HEK293 (cell line): ENCODE measurements around the gene RBMS3.

Source experiments
- CTCF ChIA-PET: fragments of 350-600 bp; formaldehyde crosslinking; extraction: SDS; loops from one replicate; lab custom pipeline; 2021; ENCODE audit warnings: antibody characterized with exemption; lab: Yijun Ruan, JAX
- POLR2A ChIA-PET: fragments of 300-600 bp; formaldehyde crosslinking; extraction: SDS; loops from one replicate; lab custom pipeline; 2020; ENCODE audit warnings: antibody characterized with exemption, inconsistent platforms; lab: Yijun Ruan, JAX
- H3K27ac ChIP-seq: fragments of 200-500 bp; sonication (Bioruptor generic); 2 replicates; pipeline ENCODE4 v1.5.1; 2014; ENCODE audit warnings: low read depth, low read length, control low read depth, inconsistent platforms; ENCODE audit errors: extremely low read depth
- H3K36me3 ChIP-seq, 2 experiments: fragments of 200-500 bp in 1 of 2; sonication (Bioruptor generic) in 1 of 2; 1 replicate in 1 of 2; 2 replicates in 1 of 2; pipeline ENCODE4 v1.5.1; 2014 to 2017; ENCODE audit warnings: inconsistent platforms in 2 of 2, low read length in 2 of 2; ENCODE audit not compliant: control insufficient read depth in 2 of 2, insufficient read depth in 1 of 2
- H3K4me1 ChIP-seq: fragments of 200-500 bp; sonication (Bioruptor generic); 2 replicates; pipeline ENCODE4 v1.5.1; 2014; ENCODE audit warnings: mild to moderate bottlenecking, low read length, inconsistent platforms; ENCODE audit not compliant: control insufficient read depth, insufficient read depth
- H3K4me3 ChIP-seq: 2 replicates; pipeline ENCODE4 v1.5.1; 2011; ENCODE audit warnings: low read depth, mild to moderate bottlenecking, control low read depth, low read length, moderate library complexity
- H3K9me3 ChIP-seq: fragments of 200-500 bp; sonication (Bioruptor generic); 2 replicates; pipeline ENCODE4 v1.5.1; 2014; ENCODE audit warnings: low read depth, low read length, inconsistent platforms; ENCODE audit not compliant: control insufficient read depth, insufficient read depth
- AEBP2 ChIP-seq: fragments of 450-650 bp; formaldehyde crosslinking; IDR thresholded peaks from 2 replicates; pipeline ENCODE4 v1.5.1; 2016; ENCODE audit warnings: missing biosample characterization, missing genetic modification characterization, borderline replicate concordance
- GLIS2 ChIP-seq: fragments of 450-650 bp; formaldehyde crosslinking; IDR thresholded peaks from 2 replicates; pipeline ENCODE4 v1.5.1; 2016; ENCODE audit warnings: missing biosample characterization, missing genetic modification characterization
- KLF1 ChIP-seq: fragments of 450-650 bp; formaldehyde crosslinking; IDR thresholded peaks from 2 replicates; pipeline ENCODE4 v1.5.1; 2016; ENCODE audit warnings: missing biosample characterization, missing genetic modification characterization
- KLF17 ChIP-seq: fragments of 450-650 bp; formaldehyde crosslinking; IDR thresholded peaks from 2 replicates; pipeline ENCODE4 v1.5.1; 2016; ENCODE audit warnings: missing biosample characterization, missing genetic modification characterization
- KLF7 ChIP-seq: fragments of 450-650 bp; formaldehyde crosslinking; IDR thresholded peaks from 2 replicates; pipeline ENCODE4 v1.5.1; 2016; ENCODE audit warnings: missing biosample characterization, missing genetic modification characterization, borderline replicate concordance
- OSR2 ChIP-seq: fragments of 450-650 bp; formaldehyde crosslinking; IDR thresholded peaks from 2 replicates; pipeline ENCODE4 v1.5.1; 2016; ENCODE audit warnings: missing biosample characterization, missing genetic modification characterization
- PATZ1 ChIP-seq: fragments of 450-650 bp; formaldehyde crosslinking; IDR thresholded peaks from 2 replicates; pipeline ENCODE4 v1.5.1; 2016; ENCODE audit warnings: missing biosample characterization, missing genetic modification characterization
- SCRT2 ChIP-seq: fragments of 450-650 bp; formaldehyde crosslinking; IDR thresholded peaks from 2 replicates; pipeline ENCODE4 v1.5.1; 2016; ENCODE audit warnings: missing biosample characterization, missing genetic modification characterization
- YY2 ChIP-seq: fragments of 450-650 bp; formaldehyde crosslinking; IDR thresholded peaks from 2 replicates; pipeline ENCODE4 v1.5.1; 2016; ENCODE audit warnings: missing biosample characterization, missing genetic modification characterization
- ZBTB10 ChIP-seq: fragments of 450-650 bp; formaldehyde crosslinking; IDR thresholded peaks from 2 replicates; pipeline ENCODE4 v1.5.1; 2016; ENCODE audit warnings: missing biosample characterization, missing genetic modification characterization
- ZFP41 ChIP-seq: fragments of 450-650 bp; formaldehyde crosslinking; IDR thresholded peaks from 2 replicates; pipeline ENCODE4 v1.5.1; 2016; ENCODE audit warnings: missing biosample characterization, missing genetic modification characterization, borderline replicate concordance
- ZNF214 ChIP-seq: fragments of 450-650 bp; formaldehyde crosslinking; IDR thresholded peaks from 2 replicates; pipeline ENCODE4 v1.5.1; 2017; ENCODE audit warnings: missing biosample characterization, mild to moderate bottlenecking, missing genetic modification characterization, borderline replicate concordance
- ZNF221 ChIP-seq: fragments of 450-650 bp; formaldehyde crosslinking; IDR thresholded peaks from 2 replicates; pipeline ENCODE4 v1.5.1; 2017; ENCODE audit warnings: missing biosample characterization, missing genetic modification characterization, borderline replicate concordance
- ZNF248 ChIP-seq: fragments of 450-650 bp; formaldehyde crosslinking; IDR thresholded peaks from 2 replicates; pipeline ENCODE4 v1.5.1; 2017; ENCODE audit warnings: missing biosample characterization, missing genetic modification characterization
- ZNF335 ChIP-seq: fragments of 450-650 bp; formaldehyde crosslinking; conservative IDR thresholded peaks from 2 replicates; pipeline ENCODE4 v1.5.1; 2016; ENCODE audit warnings: missing biosample characterization, missing genetic modification characterization
- ZNF394 ChIP-seq: fragments of 450-650 bp; formaldehyde crosslinking; IDR thresholded peaks from 2 replicates; pipeline ENCODE4 v1.5.1; 2016; ENCODE audit warnings: missing biosample characterization, missing genetic modification characterization, mild to moderate bottlenecking, moderate library complexity, borderline replicate concordance
- ZNF404 ChIP-seq: fragments of 450-650 bp; formaldehyde crosslinking; IDR thresholded peaks from 2 replicates; pipeline ENCODE4 v1.5.1; 2017; ENCODE audit warnings: missing biosample characterization, missing genetic modification characterization
- ZNF529 ChIP-seq: fragments of 450-650 bp; formaldehyde crosslinking; IDR thresholded peaks from 2 replicates; pipeline ENCODE4 v1.5.1; 2017; ENCODE audit warnings: missing genetic modification characterization, missing biosample characterization; ENCODE audit not compliant: insufficient replicate concordance
- ZNF585B ChIP-seq: fragments of 450-650 bp; formaldehyde crosslinking; IDR thresholded peaks from 2 replicates; pipeline ENCODE4 v1.5.1; 2016; ENCODE audit warnings: missing biosample characterization, missing genetic modification characterization
- ZNF654 ChIP-seq: fragments of 450-650 bp; formaldehyde crosslinking; IDR thresholded peaks from 2 replicates; pipeline ENCODE4 v1.5.1; 2016; ENCODE audit warnings: low read depth, missing biosample characterization, missing genetic modification characterization
- ZNF658 ChIP-seq: fragments of 450-650 bp; formaldehyde crosslinking; IDR thresholded peaks from 2 replicates; pipeline ENCODE4; 2016; ENCODE audit warnings: missing biosample characterization, missing genetic modification characterization
- ZNF792 ChIP-seq: fragments of 450-650 bp; formaldehyde crosslinking; IDR thresholded peaks from 2 replicates; pipeline ENCODE4 v1.5.1; 2016; ENCODE audit warnings: missing biosample characterization, missing genetic modification characterization
- ZNF830 ChIP-seq: fragments of 450-650 bp; IDR thresholded peaks from 2 replicates; pipeline ENCODE4 v1.5.0; 2018; ENCODE audit warnings: missing biosample characterization, missing genetic modification characterization, low read depth, mild to moderate bottlenecking, moderate library complexity
- TF ChIP-seq, protein P1 (sequence below): fragments of 450-650 bp; formaldehyde crosslinking; IDR thresholded peaks from 2 replicates; pipeline ENCODE4 v1.5.1; 2016; ENCODE audit warnings: missing biosample characterization, missing genetic modification characterization

Gene RBMS3

DNA sequence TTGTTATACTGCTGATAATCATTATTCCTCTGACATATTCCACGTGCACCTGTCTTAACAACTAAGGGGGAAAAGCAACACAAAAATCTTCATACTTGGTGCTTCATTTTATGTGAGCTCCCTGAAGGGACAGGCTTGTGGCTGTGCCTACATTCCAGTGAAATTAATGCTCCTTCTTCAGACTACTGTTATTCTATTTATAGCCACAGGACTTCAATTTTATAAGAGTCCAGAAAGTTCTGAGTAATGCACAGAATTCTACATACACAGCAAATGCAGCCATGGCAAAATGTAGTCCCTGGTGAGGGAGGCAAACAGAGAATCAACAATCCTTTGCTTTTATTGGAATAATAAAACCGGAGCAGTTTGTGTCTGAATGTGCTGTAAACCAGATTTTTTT, 417.1 kb downstream of the RBMS3 start (continued):
- TF ChIP-seq KLF1 = no peak
- no peak for TF ChIP-seq PATZ1 (tag by site-specific recombination)
- TF ChIP-seq ZNF394 (tag by site-specific recombination) = no peak
- TF ChIP-seq ZFP41 = no peak

GRCh38 chr3:29700256-29700655, 419.4 kb downstream of the RBMS3 start:
- TF ChIP-seq ZNF404 (tag by site-specific recombination) (no peak), GLIS2 (no peak), YY2 (tag by site-specific recombination) (no peak), ZNF585B (tag by site-specific recombination) (no peak), OSR2 (tag by site-specific recombination) (no peak), KLF17 (no peak), ZNF335 (tag by site-specific recombination) (no peak), ZNF248 (no peak), ZNF830 (tag by site-specific recombination) (no peak), ZNF792 (tag by site-specific recombination) (no peak), AEBP2 (tag by site-specific recombination) (no peak), ZBTB10 (tag by site-specific recombination) (no peak), ZNF529 (tag by site-specific recombination) (no peak), ZNF654 (tag by site-specific recombination) (no peak), KLF7 (tag by site-specific recombination) (no peak), ZNF221 (tag by site-specific recombination) (no peak), ZNF214 (tag by site-specific recombination) (no peak), ZNF658 (tag by site-specific recombination) (no peak), SCRT2 (no peak)
- TF ChIP-seq, protein P1, sequence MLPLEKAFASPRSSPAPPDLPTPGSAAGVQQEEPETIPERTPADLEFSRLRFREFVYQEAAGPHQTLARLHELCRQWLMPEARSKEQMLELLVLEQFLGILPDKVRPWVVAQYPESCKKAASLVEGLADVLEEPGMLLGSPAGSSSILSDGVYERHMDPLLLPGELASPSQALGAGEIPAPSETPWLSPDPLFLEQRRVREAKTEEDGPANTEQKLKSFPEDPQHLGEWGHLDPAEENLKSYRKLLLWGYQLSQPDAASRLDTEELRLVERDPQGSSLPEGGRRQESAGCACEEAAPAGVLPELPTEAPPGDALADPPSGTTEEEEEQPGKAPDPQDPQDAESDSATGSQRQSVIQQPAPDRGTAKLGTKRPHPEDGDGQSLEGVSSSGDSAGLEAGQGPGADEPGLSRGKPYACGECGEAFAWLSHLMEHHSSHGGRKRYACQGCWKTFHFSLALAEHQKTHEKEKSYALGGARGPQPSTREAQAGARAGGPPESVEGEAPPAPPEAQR (tag by site-specific recombination) = no peak
- ChIA-PET CTCF (interaction anchor here (0.7 kb wide), 1 partner anchor 417 kb away, joined by 4 read pairs; no protein-coding TSS in a partner anchor), POLR2A (no interaction called here)
- Histone ChIP-seq H3K9me3 (no peaks in the 10 kb centered on the region), H3K36me3 (no peaks in the 10 kb centered on the region), H3K27ac (no peak overlapping the region), H3K4me3 (no peak overlapping the region), H3K4me1 (no peaks in the 10 kb centered on the region)
